Activated CD8-positive, alpha-beta memory T cell treated with anti-CD3 and anti-CD28 coated beads, Interleukin-2, amount 50 U/mL, for 48 hours (primary cell): Measurements from ENCODE around the gene TMC6.
"Not testable (repeated sequence)": the region's sequence is repeated elsewhere in the genome, so short reads cannot be mapped to it uniquely, and the experiment has no call there.

Source experiments
- DNase-seq: peaks from one replicate; pipeline ENCODE4 v3.0.0-alpha.2; 2020

TMC6 gene

GRCh38 chr17:78122931-78123249 is 5.7 kb downstream of the TMC6 start:
- DNase-seq: no peak

GRCh38 chr17:78122216-78122930 is 6.2 kb downstream of the TMC6 start:
- no peak for DNase-seq

- DNase-seq: peak; percentile 64
Measured at GRCh38 chr17:78121801-78122215, 6.7 kb downstream of the TMC6 start.

- DNase-seq: peak; percentile 71
Measured at GRCh38 chr17:78120971-78121800, 7.4 kb downstream of the TMC6 start.

- DNase-seq: no peak
Measured at GRCh38 chr17:78120537-78120936, 8.0 kb downstream of the TMC6 start.

- no peak for DNase-seq
Measured at GRCh38 chr17:78118801-78119241, 9.7 kb downstream of the TMC6 start.

GRCh38 chr17:78117027-78117981 is 11.3 kb downstream of the TMC6 start:
- DNase-seq: peak; percentile 63

GRCh38 chr17:78116411-78116810 is 12.1 kb downstream of the TMC6 start:
- DNase-seq: no peak

- DNase-seq: not testable (repeated sequence)
Measured at GRCh38 chr17:78115803-78116202, 12.8 kb downstream of the TMC6 start.

- no peak for DNase-seq
Measured at GRCh38 chr17:78114831-78115723, 13.5 kb downstream of the TMC6 start.

GRCh38 chr17:78113804-78114785 is 14.5 kb downstream of the TMC6 start:
- DNase-seq: no peak

- DNase-seq: peak; percentile 99
Measured at GRCh38 chr17:78112518-78113471, 15.8 kb downstream of the TMC6 start.

- DNase-seq: no peak
Measured at GRCh38 chr17:78111727-78112517, 16.6 kb downstream of the TMC6 start.

GRCh38 chr17:78111016-78111726 is 17.4 kb downstream of the TMC6 start:
- no peak for DNase-seq

GRCh38 chr17:78110363-78111015 is 18.1 kb downstream of the TMC6 start:
- no peak for DNase-seq

- DNase-seq: no peak
Measured at GRCh38 chr17:78109489-78109761, 19.1 kb downstream of the TMC6 start.

GRCh38 chr17:78108726-78109488 is 19.6 kb downstream of the TMC6 start:
- DNase-seq: no peak
